ENCODE results near the gene STX1B. TPM values are rescaled to one million over a fixed set of nuclear protein-coding genes. Genes with fewer than 3 reads are reported as not detected.

The STX1B gene
- total RNA-seq, 1 experiment from 2014 or later, result 3.9 TPM

DNA sequence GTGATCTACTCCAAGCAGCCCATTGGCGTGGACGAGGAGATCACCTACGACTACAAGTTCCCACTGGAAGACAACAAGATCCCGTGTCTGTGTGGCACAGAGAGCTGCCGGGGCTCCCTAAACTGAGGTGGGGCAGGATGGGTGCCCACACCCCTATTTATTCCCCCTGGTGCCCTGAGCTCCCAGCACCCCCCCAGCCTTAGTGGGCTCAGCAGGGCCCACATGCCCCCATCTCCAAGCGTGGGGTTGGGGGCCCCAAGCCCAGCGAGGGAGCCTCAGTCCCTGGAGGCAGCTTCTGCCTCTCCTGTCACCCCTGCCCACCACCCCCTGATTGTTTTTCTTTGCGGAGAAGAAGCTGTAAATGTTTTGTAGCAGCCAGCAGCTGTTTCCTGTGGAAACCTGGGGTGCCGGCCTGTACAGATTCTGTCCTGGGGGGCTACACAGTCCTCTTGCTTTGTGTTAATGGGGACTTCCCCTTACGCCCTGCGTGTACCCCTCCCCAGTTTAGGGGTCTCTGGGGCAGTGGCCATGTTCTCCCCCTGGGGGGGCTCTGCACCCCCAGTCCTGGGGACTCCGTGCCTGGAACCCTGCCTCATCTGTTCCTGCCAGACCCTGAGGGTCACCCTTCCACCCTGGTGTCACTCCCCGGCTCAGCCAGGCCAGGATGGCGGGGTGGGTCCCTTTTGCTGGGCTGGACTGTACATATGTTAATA lies 26.4 kb downstream of the STX1B start:
- H4K20me1 ChIP-seq (ENCODE audit: insufficient read depth), result no peaks in the 10 kb centered on the region; the same call in 1 of the 2 replicates
- H3K4me2 ChIP-seq, result no peak overlapping the region
- CTCF ChIA-PET, result interaction anchor here (0.5 to 2.5 kb wide), 12 partner anchors 81 to 476 kb away, joined by 3 to 33 read pairs (median 4); partner anchors contain the start of genes KAT8, VKORC1, ZNF646 and ZNF668
- no peaks in the 10 kb centered on the region; the same call in 1 of the 2 replicates for H3K4me1 ChIP-seq (replicated peaks; ENCODE audit: insufficient read depth)
- H3K79me2 ChIP-seq (ENCODE audit: low read depth), result no peaks in the 10 kb centered on the region
- H2AFZ ChIP-seq, result no peak overlapping the region
- TF ChIP-seq, protein P1, sequence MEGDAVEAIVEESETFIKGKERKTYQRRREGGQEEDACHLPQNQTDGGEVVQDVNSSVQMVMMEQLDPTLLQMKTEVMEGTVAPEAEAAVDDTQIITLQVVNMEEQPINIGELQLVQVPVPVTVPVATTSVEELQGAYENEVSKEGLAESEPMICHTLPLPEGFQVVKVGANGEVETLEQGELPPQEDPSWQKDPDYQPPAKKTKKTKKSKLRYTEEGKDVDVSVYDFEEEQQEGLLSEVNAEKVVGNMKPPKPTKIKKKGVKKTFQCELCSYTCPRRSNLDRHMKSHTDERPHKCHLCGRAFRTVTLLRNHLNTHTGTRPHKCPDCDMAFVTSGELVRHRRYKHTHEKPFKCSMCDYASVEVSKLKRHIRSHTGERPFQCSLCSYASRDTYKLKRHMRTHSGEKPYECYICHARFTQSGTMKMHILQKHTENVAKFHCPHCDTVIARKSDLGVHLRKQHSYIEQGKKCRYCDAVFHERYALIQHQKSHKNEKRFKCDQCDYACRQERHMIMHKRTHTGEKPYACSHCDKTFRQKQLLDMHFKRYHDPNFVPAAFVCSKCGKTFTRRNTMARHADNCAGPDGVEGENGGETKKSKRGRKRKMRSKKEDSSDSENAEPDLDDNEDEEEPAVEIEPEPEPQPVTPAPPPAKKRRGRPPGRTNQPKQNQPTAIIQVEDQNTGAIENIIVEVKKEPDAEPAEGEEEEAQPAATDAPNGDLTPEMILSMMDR (conservative IDR thresholded peaks at IDR 0.05), result no peak
- no peak for TF ChIP-seq EZH2 (IDR thresholded peaks at IDR 0.05; ENCODE audit: low read depth)
- no peaks in the 10 kb centered on the region for H3K9me2 ChIP-seq (ENCODE audit: insufficient read depth)
- H3F3A ChIP-seq (ENCODE audit: insufficient read depth, low read depth), result peaks cover 25% of the 10 kb centered on the region; the same call in 1 of the 2 replicates
- H3K36me3 ChIP-seq (ENCODE audit: low read depth), result peaks cover 7% of the 10 kb centered on the region; the same call in 1 of the 2 replicates
- H3K27ac ChIP-seq, result no peak overlapping the region
- intact Hi-C loops (cut with micrococcal nuclease; ENCODE audit: unreplicated experiment), result no loop called here
- no peak overlapping the region for H3K4me3 ChIP-seq
- BruUV-seq (replicated peaks), result TSS peak; percentile 3
- DNase-seq, result peak in 1 of 2 experiments; percentile 32
- H3K27me3 ChIP-seq (ENCODE audit: insufficient read depth, low read depth), result no peaks in the 10 kb centered on the region
- POLR2A ChIA-PET (ENCODE audit: unreplicated experiment), result interaction anchor here (0.6 to 2.2 kb wide), 3 partner anchors 158 to 424 kb away, joined by 3 to 34 read pairs (median 3); no protein-coding TSS in a partner anchor
- H3K9me3 ChIP-seq (ENCODE audit: insufficient read depth, low read depth), result no peaks in the 10 kb centered on the region

DNA sequence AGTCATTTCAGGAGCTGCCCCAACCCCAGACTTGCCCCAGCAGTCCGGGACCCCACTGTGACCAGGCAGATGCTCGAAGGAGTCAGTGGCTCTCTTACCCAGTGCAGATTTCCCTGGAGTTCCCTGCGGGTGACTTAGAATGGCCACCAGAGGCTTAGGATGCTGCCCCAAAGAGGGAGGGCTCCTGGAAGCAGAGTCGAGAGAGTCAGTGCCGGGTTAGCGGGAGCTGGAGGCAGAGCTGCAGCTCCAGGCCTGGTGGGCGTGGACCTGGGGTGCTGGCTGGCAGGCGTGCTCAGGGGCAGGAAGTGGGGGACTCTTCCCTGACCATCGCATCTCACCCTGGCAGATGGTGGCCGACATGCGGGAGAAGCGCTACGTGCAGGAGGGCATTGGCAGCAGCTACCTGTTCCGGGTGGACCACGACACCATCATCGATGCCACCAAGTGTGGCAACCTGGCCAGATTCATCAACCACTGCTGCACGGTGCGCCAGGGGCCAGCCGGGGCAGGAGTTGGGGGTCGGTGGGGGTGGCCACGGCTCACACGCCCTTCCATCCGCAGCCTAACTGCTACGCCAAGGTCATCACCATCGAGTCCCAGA lies 27.0 kb downstream of the STX1B start:
- no TSS peak for BruUV-seq (replicated peaks)
- Histone ChIP-seq H4K20me1 (ENCODE audit: insufficient read depth) (peaks cover 5% of the 10 kb centered on the region), H3K4me2 (no peak overlapping the region), H3K79me2 (ENCODE audit: low read depth) (no peaks in the 10 kb centered on the region), H3K4me1 (replicated peaks; ENCODE audit: insufficient read depth) (no peaks in the 10 kb centered on the region; the same call in 1 of the 2 replicates), H3K9me3 (ENCODE audit: insufficient read depth, low read depth) (no peaks in the 10 kb centered on the region), H3K36me3 (ENCODE audit: low read depth) (peaks cover 7% of the 10 kb centered on the region; the same call in 1 of the 2 replicates), H2AFZ (no peak overlapping the region), H3F3A (ENCODE audit: insufficient read depth, low read depth) (peaks cover 25% of the 10 kb centered on the region; the same call in 1 of the 2 replicates), H3K9me2 (ENCODE audit: insufficient read depth) (no peaks in the 10 kb centered on the region), H3K27ac (no peak overlapping the region), H3K4me3 (no peak overlapping the region), H3K27me3 (ENCODE audit: insufficient read depth, low read depth) (no peaks in the 10 kb centered on the region)
- CTCF ChIA-PET, result interaction anchor here (1.0 kb wide), 1 partner anchor 460 kb away, joined by 4 read pairs; no protein-coding TSS in a partner anchor
- POLR2A ChIA-PET (ENCODE audit: unreplicated experiment), result interaction anchor here (0.7 to 0.8 kb wide), 2 partner anchors 196 to 476 kb away, joined by 3 to 6 read pairs; partner anchors contain the start of gene ARMC5
- intact Hi-C loops (cut with micrococcal nuclease; ENCODE audit: unreplicated experiment), result no loop called here
- DNase-seq, result peak in 1 of 2 experiments; percentile 37
- TF ChIP-seq, protein P1 (conservative IDR thresholded peaks at IDR 0.05), result no peak
- no peak for TF ChIP-seq EZH2 (IDR thresholded peaks at IDR 0.05; ENCODE audit: low read depth)

DNA sequence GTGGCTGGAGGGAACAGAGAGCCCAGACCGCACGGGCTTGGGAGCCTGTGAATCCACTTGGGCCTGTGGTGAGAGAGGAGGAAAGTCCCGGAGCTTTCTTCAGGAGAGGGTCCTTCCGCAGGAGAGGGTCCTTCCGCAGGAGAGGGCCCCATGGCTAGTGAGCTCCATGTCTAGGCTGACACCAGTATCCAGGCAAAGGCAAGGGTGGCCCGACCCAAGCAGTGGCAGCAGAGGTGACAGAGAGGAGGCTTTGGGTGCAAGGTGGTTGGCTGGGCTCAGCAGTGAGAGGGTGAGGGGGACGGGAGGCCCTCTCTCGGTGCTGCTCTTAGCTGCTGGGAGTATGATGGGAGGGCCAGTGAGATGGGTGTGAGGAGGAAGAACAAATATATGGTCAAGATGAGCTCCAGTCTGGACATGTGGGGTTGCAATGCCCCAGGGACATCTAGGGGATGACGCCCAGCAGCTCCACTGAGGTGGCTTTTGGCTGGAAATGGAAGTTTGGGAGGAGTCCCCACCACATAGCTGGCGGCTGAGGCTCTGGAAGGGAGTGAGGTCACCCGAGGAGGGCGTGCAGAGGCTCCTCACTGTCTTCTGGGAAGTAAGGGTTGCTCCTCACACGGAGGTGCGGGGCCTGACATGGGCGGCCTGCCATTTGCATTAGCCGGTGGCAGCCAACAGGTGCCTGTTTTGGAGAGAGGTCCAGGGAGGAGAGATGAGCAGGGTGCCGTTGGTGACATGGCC lies 27.7 kb downstream of the STX1B start:
- intact Hi-C loops (cut with micrococcal nuclease; ENCODE audit: unreplicated experiment), result no loop called here
- no peak overlapping the region for H2AFZ ChIP-seq
- no peak overlapping the region for H3K27ac ChIP-seq
- no peaks in the 10 kb centered on the region for H3K9me3 ChIP-seq (ENCODE audit: insufficient read depth, low read depth)
- H3K79me2 ChIP-seq (ENCODE audit: low read depth), result no peaks in the 10 kb centered on the region
- peaks cover 7% of the 10 kb centered on the region; the same call in 1 of the 2 replicates for H3K36me3 ChIP-seq (ENCODE audit: low read depth)
- no peak overlapping the region for H3K4me3 ChIP-seq
- no peaks in the 10 kb centered on the region for H3K27me3 ChIP-seq (ENCODE audit: insufficient read depth, low read depth)
- no peaks in the 10 kb centered on the region for H3K9me2 ChIP-seq (ENCODE audit: insufficient read depth)
- TF ChIP-seq, protein P1 (conservative IDR thresholded peaks at IDR 0.05), result no peak
- TF ChIP-seq EZH2 (IDR thresholded peaks at IDR 0.05; ENCODE audit: low read depth), result no peak
- H3K4me2 ChIP-seq, result no peak overlapping the region
- ChIA-PET POLR2A (ENCODE audit: unreplicated experiment) (interaction anchor here (0.5 to 0.8 kb wide), 3 partner anchors 27 to 477 kb away, joined by 3 to 10 read pairs (median 6); partner anchors contain the start of gene ARMC5), CTCF (interaction anchor here (0.6 to 1.0 kb wide), 2 partner anchors 294 to 461 kb away, joined by 4 read pairs; no protein-coding TSS in a partner anchor)
- peaks cover 7% of the 10 kb centered on the region for H4K20me1 ChIP-seq (ENCODE audit: insufficient read depth)
- BruUV-seq (replicated peaks), result no TSS peak
- peaks cover 25% of the 10 kb centered on the region; the same call in 1 of the 2 replicates for H3F3A ChIP-seq (ENCODE audit: insufficient read depth, low read depth)
- peak in 1 of 2 experiments; percentile 26 for DNase-seq
- no peaks in the 10 kb centered on the region; the same call in 1 of the 2 replicates for H3K4me1 ChIP-seq (replicated peaks; ENCODE audit: insufficient read depth)
